HG03108 (cell line): ENCODE measurements around the gene UNC5A.

Experiments
- ATAC-seq: cut with Tn5 transposase; IDR thresholded peaks from one replicate; pipeline ENCODE4 v1.9.1; 2021; ENCODE audit warnings: moderate library complexity; ENCODE audit not compliant: unreplicated experiment

The UNC5A gene

DNA sequence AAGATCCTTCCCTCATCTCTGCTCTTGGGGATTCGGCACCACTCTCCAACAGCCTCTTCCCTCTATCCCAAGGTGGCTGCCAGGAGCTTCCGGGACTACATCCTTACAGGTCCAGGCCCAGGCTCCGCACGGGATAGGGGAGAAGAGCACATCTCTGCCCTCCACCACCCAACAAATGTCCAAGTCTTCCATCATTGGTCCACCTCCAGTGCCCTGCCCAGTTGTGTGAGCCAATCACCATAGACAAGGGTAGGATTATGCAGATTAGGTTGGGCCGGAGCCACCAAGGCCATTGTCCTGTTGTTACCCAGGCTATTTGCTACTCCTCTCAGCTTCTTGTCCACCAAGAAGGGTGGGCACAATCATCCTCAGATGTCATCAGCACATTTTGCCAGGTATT is 9.1 kb downstream of the UNC5A start:
- ATAC-seq = no peak

DNA sequence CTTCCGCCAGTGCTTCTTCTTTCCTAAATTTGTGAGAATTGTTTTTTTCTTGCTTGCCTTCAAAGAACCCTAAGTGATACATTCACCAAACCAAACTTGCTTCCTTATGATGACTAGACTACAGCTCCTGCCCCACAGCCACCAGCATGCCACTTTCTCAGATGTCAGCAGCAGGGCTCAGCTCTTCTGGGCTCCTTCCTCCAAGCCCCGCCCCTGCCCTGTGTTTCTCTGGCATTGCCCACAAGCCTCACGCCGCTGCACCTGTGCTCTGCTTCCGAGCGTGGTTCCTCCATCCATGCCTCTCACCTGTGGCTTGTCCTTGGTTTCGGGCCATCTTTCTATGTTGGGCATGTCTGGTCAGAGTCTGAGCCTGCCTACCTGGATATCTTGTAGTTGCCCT is 10.6 kb downstream of the UNC5A start:
- ATAC-seq = no peak

DNA sequence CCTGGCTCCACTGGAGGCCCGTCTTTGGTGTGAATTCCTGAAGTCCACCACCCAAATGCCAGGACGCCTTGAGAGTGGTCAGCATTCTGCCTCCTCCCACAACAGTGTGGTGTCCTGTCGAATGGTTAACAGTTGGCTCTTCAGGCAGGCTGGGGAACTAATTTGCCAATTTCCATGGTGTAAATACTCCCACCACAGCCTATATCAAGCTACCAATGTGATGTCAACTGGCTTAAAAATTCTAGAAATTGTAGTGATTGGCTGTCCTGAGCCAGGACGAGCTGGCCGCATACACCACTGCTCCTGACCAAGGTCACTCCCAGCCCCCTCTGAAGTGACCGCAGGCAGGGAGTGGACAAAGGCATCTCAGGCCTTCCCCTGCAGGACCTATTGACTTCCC is 11.1 kb downstream of the UNC5A start:
- no peak for ATAC-seq

DNA sequence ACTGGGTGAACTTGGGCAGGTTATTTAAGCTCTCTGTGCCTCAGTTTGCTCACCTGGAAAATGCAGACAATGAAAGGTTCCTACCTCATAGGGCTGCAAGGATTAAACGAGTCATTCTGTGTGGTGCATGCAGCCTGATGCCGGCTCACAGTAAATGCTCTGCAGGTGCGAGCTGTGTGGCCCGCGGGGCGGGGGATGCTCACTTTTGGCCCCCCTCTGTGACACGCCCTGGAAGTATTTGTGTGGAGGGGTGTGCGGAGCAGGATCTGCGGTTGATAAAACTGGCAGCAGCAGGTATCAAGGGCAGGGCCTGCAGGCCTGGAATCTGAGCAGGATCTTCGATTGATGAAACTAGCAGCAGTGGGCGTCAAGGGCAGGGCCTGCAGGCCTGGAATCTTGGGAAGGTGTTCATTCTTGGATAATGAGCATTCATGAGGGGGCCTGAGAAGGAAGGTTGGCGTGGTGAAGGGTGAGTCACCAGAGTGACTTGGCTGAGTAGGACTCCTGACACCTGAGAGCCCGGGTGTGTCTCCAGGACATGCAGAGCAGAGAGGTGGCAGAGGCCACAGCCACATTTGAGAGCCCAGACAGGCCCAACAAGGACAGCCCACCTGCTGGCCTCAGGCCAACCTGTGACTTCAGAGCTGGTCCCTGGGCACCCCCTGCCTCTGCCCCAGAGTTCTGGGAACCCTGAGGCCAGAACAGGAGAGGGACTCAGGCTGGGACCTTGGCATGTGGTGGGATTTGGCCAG is 11.9 kb downstream of the UNC5A start:
- no peak for ATAC-seq

DNA sequence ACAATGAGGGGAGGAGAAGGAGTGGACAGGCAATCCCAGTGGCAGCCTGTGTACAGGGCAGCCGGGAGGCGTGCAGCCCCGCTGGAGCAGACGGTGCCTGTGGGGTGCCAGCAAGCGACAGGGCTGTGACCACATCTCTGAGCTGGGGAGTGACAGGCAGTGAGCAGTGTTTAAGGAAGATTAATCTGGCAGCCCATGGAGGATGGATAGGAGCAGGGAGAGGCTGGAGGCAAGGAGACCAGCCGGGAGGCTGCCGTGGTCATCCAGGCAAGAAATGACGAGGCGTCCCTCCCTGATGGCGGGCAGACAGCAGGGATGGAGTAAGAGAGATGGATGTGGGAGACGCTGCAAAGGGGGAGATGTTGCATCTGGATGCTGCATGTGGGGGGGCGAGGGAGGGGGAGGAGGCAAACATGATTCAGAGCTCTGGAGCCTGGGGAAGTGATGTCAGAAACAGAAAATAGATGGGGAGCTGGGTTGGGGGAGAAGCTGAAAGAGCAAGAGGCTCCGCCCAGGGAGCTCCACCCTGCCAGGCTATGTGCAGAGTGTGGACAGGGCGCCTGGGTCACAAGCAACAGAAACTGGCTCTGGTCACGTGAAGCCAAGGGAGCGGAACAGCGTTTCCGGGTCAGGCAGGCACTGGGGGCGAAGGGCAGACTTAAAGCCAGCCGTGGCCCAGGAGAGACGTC is 12.6 kb downstream of the UNC5A start:
- ATAC-seq = no peak

DNA sequence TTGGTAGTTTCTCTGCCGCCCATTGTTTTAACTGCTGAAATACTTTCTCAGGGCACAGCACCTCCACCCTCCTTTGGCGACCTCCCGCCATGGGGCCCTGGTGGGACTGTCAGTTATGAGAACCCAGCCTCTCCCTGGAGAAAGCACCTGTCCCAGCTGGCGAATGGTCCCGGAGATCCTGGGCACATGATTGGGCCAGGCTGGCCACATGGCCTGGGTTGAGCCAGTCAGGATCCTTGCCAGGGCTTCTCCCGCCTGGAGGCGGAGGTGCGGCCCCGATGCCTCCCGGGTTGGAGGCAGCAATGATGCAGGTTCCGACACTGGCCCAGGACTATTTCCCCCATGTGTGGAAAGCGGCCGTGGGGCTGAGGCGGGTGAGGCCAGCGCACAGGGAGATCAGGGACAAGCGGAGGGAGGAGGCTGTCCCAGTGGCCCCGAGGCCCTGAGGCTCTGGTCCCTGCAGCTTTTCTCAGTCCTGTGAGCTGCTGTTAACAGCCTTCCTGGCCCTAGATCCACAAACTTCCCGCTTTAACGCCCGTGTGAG is 13.6 kb downstream of the UNC5A start:
- no peak for ATAC-seq

DNA sequence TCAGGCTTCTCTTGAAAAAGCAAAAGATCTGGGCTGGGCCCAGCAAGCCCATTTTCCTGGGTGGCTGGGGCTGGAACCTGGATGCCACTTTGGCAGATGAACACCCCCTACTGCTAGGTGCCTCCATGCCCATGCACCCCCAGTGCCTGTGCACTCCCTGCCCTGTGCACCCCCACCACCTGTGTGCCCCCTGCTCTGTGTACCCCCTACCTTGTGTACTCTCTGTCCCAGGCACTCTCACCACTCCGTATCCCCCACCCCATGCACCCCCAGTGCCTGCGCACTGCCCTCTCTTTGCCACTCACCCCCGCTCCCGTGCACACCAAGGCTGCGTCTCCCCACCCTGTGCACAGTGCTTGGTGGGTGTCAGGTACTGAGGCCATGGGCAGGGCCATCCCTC is 14.2 kb downstream of the UNC5A start:
- no peak for ATAC-seq

DNA sequence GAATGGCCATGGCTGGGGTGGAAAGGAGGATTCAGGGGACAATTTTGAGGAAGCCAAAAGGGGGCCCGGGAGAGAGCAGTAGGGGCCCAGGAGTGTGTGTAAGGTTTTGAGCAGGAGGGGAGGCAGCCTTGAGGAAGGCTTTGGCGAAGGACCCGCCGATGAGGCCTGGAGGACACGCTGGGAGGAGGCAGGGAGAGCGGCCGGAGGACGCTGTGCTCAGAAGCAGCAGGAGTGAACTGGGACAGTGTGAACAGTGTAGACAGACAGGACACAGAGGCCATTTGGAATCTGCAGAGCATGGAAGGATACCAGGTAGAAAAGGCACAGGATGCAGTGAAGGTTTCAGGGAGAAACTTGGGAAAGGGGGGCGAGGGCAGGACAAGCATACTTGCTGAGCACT is 14.9 kb downstream of the UNC5A start:
- no peak for ATAC-seq

DNA sequence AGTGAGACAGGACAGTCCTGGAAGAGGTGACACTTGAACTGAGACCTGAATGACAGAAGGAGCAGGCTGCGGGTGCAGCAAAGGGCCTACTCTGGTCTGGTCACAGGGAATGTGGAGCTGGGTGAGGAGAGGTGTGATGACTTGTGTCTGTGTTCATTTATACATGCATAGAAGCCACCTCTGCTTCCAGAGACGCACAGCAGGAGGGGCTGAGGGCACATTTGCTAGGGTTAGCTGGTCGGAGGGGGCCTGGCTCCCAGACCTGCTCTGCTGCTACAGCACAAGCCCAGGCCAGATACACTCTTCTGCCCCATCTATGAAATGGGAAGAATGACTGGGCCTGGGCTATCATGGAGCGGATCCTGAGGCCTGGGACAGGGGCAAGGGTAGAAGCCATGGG is 15.6 kb downstream of the UNC5A start:
- no peak for ATAC-seq

DNA sequence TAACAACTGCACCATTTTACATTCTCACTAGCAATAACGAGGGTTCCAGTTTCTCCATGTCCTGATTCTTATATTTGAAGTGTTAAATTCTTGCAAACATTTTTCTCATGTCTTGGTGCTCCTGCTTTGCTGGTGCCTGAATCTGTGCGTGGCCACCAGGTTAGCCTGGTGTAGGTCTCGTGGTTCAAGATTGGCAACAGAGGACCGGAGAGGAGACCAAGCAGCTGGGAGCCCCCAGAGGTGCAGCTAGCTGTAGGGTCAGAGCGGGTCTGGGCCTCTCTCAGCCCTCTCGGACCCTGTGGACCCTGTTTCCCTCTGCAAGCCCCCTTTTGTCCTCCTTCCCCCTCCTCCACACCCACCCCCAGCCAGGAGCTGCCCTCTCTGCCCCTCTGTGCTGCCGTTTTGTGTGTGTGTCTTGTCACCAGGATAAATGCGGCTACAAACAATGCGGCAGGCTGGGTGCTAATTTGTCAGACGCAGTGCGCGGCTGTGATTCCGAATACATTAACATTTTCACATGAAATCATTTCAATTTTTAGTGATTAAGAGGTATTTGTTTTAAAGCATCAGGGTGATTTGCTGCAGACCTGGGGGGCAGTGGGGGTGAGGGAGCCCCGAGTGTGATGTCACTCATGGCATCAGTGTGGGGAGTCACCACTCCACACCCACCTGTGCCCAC is 17.5 kb downstream of the UNC5A start:
- ATAC-seq = no peak

DNA sequence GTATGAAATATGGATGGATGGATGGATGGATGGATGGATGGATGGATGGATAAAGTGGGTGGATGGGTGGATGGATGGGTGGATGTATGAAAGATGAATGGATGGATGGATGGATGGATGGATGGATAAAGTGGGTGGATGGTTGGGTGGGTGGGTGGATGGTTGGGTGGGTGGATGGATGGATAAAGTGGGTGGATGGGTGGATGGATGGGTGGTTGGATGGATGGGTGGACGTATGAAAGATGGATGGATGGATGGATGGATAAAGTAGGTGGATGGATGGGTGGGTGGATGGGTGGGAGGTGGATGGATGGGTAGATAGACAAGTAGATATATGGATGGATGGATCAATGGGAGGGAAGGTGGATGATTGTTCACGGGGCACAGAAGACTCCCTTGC is 19.0 kb downstream of the UNC5A start:
- no peak for ATAC-seq

DNA sequence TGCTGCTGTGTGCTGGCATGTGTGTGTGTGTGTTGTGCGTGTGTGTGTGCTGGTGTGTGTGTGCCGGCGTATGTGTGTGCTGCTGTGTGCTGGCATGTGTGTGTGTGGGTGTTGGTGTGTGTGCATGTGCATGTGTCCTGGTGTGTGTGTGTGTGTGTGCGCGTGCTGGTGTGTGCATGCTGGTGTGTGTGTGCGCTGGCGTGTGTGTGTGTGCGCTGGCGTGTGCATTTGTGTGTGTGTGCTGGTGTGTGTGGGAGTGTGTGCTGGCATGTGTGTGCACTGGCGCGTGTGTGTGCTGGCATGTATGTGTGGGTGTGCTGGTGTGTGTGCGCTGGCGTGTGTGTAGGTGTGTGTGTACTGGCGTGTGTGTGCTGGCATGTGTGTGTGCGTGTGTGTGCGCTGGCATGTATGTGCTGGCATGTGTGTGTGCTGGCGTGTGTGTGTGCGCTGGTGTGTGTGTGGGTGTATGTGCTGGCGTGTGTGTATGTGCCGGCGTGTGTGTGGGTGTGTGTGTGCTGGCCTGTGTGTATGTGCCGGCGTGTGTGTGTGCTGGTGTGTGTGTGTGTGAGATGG is 20.1 kb downstream of the UNC5A start:
- ATAC-seq = no peak

DNA sequence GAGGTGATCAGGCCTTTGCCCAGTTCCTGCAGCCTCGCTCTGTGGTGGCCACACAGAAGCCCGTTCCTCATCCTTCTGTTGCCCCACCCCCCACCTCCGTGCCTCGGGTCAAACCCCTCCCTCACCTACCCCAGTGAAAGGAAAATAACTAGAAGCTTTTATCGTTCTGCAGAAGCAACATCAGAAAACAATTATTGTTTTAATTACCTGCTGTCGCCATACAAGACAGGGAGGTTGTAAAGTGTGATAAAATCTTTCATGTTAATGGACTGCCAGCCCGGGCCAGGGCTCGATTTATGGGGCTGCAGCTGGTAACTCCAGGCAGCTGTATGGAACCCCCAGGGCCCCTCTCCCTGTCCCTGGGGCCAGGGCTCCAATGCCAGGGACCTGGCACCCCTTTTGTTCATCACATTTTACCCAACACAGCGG is 20.6 kb downstream of the UNC5A start:
- no peak for ATAC-seq

DNA sequence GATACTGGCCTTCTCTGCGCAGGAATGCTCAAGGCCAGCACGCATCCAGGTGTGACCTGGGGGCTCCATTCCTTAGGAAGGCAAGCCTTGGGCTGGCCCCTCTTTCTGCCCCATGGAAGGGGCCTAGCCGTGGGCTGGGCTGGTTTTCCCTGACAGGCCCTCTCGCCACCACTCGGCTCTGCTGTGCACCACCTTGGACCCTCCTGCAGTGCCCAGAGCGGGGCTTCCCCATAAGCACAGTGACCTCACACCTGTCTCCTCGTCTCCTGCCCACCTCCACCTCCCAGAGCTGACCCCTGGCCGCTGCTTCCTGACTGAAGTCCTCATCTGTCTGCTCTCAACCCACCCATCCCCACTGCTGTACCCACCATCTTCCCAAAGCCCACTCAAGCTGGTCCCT is 21.1 kb downstream of the UNC5A start:
- no peak for ATAC-seq

DNA sequence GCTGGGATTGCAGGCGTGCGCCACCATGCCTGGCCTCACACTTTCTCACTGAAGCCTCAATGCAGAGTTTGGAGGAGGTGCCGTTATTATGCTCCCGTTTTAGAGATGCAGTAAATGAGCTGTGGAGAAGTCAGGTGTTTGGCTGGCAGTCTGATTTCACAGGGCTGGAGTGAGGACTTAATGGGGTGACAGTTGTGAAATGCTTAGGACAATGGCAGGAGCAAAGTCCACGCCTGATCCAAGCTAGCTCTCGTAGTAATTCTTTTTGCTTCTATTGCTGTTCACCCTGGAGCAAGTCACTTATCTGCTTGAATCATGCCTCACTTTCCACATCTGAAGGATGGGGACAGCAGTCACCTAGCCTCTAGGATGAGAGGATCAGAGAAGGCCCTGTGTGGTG is 21.8 kb downstream of the UNC5A start:
- no peak for ATAC-seq

DNA sequence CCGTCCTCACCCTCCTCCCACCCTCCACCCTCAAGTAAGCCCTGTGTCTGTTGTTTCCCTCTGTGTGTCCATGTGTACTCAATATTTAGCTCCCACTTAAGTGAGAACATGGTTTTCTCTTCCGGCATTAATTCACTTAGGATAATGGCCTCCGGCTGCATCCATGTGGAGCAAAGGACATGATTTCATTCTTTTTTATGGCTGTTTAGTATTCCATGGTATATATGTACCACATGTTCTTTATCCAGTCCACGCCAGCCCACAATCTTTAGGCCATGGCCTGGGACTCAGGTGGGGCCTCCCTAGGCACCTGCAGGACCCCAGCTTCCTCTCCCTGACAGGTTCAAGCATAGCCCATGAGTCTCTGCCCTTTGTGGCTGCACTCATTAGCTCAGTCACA is 22.9 kb downstream of the UNC5A start:
- ATAC-seq = no peak

DNA sequence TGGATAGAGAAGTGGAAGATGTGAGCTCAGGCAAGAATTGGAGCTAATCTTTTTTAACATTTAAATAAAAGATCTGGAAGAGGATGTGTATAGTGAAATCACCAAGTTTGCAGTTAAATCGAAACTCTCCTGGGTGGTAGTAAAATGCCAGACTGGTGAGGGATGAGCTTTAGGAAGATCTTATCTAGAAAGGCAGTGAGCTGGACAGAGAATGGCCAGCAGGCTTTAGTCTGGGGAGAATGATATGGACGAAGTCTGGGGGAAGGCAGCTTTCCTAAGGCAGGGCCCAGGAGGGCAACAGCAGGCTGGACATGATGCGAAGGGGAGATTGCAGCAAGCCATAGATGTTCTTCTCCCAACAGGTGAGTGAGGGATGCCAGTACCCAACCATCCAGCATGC is 25.6 kb downstream of the UNC5A start:
- no peak for ATAC-seq

DNA sequence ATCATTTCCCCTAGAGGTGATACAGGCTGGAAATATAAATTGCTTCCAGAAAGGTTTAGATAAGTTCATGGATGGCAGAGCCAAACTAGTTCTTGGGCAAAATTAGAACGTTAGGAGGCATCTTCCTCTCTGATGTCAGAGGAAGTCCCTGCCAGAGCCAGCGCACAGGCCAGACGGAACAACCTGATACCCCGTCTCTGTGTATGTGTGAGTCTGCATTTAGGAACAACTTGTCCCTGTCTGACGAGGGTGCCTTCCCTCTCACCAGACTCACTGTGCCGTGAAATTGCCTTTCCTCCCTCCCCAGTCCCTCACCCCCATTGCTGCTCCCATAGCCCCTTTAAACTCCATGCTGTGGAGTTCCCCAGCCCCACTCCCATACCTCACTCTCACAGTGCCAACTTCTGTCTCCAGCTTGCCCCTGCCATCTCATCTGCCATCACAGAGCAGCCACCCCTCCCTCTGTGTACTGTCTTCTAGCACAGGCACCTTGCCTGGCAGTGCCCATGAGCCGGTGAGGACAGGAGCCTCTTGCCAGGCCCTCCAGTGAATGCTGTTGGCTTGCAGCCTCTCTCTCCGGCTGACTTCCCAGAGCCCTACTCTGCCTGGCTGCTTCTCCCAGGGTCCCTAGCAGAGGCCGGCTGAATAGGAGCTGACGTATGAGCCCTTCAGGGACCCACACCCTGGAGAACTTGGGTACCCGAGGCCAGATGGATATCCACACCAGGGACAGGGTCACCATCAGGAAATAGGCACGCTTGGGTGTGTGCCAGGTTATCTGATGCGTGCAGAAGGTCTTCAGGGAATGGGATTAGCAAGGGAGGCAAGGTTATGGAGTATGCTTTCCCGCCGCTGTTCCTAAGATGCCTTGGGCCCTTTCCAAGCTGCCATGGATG is 26.7 kb downstream of the UNC5A start:
- no peak for ATAC-seq

DNA sequence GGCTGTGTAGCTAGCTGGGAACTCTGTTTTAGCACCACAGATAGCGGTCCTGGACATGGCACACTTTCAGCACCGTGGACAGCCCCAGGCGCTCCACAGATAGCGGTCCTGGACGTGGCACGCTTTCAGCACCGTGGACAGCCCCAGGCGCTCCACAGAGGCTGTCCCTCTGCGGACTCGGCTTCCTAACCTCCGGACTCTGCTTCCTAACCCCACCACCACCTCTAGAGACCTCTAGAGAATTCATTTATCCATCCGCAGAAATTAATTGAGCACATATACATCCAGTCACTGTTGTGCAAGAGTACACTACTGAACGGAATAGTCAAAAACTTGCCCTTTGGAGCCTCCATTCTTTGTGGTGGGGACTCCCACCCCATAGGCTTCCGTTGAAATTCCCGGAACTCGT is 27.4 kb downstream of the UNC5A start:
- ATAC-seq = no peak

DNA sequence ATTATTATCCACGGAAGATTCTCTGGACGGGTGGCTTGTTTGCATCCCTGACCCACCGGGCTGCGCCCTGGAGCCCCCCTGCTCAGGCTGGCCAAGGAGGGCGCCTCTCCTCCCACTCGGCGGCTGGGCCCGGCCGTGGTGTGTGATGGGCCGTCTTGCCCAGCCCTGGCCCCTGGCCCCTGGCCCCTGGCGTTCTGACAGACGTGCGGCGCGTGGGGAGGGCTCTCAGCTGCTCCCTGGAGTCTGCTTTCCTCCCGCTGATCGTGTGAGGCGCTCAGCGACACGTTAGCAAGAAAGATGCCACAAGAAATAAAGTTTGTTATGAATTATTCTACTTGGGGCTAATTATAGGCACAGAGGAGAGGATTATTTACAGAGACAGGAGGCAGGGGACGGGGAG is 33.3 kb downstream of the UNC5A start:
- no peak for ATAC-seq

DNA sequence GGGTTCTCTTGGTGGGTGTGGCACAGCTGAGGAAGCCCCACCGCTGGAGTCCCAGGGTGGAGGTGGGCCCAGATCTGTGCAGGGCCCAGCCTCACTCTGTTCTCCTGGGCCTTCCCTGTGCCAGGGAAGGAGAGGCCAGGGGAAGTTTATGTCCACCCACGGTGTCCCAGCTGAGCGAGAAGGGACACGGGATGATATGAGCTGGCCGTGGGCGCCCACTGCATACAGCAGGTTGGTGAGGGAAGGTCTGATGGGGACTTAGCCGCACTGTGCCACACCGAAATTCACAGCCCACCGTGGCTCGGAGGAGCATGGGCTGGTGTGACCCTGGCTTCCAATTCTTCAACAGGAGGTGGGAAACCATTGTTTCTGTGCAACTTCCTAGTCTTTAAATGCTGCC is 33.9 kb downstream of the UNC5A start:
- no peak for ATAC-seq
